ENCODE measurements around the gene GUCD1. TPM values are rescaled to one million over a fixed set of nuclear protein-coding genes. Genes with fewer than 3 reads are reported as not detected.
A peak's percentile ranks its signal among the peaks of the same experiment; 100 is the strongest.

GUCD1 gene
- total and polyA plus RNA-seq, 2 of the 13 experiments (the other 11 are each of a cell fraction or from before 2014, with no cell fraction given) = 128 to 245 TPM

DNA sequence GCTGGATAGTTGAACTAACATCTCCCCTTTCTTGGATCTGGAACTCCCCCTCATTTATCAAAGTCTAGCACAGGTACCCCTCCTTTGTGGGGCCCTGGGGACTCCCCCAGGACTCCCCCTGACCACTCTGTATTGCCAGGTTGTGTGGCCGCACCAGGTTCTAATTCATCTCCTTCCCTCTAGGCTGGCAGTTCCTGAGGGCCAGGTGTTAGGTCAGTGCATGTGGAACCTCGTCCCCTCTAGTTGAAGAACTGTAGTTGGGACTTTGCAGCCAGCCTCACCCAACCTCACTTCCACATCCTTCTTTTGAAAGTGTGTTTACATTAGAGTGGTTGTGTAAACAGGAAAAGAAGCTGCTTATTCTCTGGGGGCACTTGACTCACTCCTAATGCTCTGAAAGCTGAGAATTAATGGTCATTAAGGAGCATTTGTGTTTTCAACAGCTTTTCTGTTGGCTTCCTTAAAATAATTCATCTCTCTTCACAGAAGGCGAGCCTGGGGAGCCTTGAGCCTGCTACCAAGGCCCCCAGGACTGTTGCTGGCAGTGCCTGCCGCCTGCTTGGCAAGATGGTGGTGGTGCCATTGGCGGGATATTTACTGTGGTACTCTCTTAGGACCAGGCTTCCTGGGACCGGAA, 48.0 kb downstream of the GUCD1 start (continued):
- TF ChIP-seq, protein P1, sequence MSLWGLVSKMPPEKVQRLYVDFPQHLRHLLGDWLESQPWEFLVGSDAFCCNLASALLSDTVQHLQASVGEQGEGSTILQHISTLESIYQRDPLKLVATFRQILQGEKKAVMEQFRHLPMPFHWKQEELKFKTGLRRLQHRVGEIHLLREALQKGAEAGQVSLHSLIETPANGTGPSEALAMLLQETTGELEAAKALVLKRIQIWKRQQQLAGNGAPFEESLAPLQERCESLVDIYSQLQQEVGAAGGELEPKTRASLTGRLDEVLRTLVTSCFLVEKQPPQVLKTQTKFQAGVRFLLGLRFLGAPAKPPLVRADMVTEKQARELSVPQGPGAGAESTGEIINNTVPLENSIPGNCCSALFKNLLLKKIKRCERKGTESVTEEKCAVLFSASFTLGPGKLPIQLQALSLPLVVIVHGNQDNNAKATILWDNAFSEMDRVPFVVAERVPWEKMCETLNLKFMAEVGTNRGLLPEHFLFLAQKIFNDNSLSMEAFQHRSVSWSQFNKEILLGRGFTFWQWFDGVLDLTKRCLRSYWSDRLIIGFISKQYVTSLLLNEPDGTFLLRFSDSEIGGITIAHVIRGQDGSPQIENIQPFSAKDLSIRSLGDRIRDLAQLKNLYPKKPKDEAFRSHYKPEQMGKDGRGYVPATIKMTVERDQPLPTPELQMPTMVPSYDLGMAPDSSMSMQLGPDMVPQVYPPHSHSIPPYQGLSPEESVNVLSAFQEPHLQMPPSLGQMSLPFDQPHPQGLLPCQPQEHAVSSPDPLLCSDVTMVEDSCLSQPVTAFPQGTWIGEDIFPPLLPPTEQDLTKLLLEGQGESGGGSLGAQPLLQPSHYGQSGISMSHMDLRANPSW (CRISPR knock-in tag; IDR thresholded peaks at IDR 0.05; ENCODE audit: borderline replicate concordance) = no peak
- TF ChIP-seq ZNF354B (CRISPR knock-in tag; IDR thresholded peaks at IDR 0.05) (no peak), EEA1 (CRISPR knock-in tag; IDR thresholded peaks at IDR 0.05; ENCODE audit: borderline replicate concordance) (no peak), ZNF350 (CRISPR knock-in tag; IDR thresholded peaks at IDR 0.05; ENCODE audit: borderline replicate concordance, low read depth) (peak; percentile 13; the same call in 1 of the 2 replicates), ZNF570 (CRISPR knock-in tag; IDR thresholded peaks at IDR 0.05; ENCODE audit: borderline replicate concordance) (no peak), PCBP1 (IDR thresholded peaks at IDR 0.05; ENCODE audit: borderline replicate concordance, low read depth, low read length) (no peak), ZNF225 (CRISPR knock-in tag; IDR thresholded peaks at IDR 0.05) (no peak), NFE2L1 (CRISPR knock-in tag; IDR thresholded peaks at IDR 0.05; ENCODE audit: borderline replicate concordance) (no peak), MTA3 (CRISPR knock-in tag; IDR thresholded peaks at IDR 0.05) (no peak), FOXC1 (CRISPR knock-in tag; IDR thresholded peaks at IDR 0.05; ENCODE audit: borderline replicate concordance) (peak; percentile 69; the same call in 1 of the 2 replicates)
- TF ChIP-seq, protein P2, sequence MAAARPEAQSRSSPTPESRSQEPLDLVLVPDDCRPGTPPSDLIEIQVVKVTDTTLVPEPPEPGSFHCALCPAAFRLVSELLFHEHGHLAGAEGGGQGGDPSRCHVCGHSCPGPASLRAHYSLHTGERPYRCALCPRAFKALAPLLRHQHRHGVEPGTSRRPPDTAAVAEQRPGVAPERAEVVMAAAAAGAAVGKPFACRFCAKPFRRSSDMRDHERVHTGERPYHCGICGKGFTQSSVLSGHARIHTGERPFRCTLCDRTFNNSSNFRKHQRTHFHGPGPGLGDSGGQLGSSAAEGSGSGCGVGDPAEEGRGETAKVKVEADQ (CRISPR knock-in tag; IDR thresholded peaks at IDR 0.05; ENCODE audit: borderline replicate concordance) = no peak
- TF ChIP-seq, protein P3, sequence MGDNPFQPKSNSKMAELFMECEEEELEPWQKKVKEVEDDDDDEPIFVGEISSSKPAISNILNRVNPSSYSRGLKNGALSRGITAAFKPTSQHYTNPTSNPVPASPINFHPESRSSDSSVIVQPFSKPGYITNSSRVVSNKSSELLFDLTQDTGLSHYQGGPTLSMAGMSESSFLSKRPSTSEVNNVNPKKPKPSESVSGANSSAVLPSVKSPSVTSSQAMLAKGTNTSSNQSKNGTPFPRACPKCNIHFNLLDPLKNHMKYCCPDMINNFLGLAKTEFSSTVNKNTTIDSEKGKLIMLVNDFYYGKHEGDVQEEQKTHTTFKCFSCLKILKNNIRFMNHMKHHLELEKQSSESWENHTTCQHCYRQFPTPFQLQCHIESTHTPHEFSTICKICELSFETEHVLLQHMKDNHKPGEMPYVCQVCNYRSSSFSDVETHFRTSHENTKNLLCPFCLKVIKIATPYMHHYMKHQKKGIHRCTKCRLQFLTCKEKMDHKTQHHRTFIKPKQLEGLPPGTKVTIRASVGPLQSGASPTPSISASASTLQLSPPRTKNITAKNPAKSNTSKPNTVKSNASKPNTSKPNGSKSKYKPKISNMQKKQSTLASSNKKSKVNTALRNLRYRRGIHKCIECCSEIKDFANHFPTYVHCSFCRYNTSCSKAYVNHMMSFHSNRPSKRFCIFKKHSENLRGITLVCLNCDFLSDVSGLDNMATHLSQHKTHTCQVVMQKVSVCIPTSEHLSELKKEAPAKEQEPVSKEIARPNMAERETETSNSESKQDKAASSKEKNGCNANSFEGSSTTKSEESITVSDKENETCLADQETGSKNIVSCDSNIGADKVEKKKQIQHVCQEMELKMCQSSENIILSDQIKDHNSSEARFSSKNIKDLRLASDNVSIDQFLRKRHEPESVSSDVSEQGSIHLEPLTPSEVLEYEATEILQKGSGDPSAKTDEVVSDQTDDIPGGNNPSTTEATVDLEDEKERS (CRISPR knock-in tag; IDR thresholded peaks at IDR 0.05) = no peak
- TF ChIP-seq, protein P4, sequence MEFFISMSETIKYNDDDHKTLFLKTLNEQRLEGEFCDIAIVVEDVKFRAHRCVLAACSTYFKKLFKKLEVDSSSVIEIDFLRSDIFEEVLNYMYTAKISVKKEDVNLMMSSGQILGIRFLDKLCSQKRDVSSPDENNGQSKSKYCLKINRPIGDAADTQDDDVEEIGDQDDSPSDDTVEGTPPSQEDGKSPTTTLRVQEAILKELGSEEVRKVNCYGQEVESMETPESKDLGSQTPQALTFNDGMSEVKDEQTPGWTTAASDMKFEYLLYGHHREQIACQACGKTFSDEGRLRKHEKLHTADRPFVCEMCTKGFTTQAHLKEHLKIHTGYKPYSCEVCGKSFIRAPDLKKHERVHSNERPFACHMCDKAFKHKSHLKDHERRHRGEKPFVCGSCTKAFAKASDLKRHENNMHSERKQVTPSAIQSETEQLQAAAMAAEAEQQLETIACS (CRISPR knock-in tag; IDR thresholded peaks at IDR 0.05) = no peak
- TF ChIP-seq, protein P5, sequence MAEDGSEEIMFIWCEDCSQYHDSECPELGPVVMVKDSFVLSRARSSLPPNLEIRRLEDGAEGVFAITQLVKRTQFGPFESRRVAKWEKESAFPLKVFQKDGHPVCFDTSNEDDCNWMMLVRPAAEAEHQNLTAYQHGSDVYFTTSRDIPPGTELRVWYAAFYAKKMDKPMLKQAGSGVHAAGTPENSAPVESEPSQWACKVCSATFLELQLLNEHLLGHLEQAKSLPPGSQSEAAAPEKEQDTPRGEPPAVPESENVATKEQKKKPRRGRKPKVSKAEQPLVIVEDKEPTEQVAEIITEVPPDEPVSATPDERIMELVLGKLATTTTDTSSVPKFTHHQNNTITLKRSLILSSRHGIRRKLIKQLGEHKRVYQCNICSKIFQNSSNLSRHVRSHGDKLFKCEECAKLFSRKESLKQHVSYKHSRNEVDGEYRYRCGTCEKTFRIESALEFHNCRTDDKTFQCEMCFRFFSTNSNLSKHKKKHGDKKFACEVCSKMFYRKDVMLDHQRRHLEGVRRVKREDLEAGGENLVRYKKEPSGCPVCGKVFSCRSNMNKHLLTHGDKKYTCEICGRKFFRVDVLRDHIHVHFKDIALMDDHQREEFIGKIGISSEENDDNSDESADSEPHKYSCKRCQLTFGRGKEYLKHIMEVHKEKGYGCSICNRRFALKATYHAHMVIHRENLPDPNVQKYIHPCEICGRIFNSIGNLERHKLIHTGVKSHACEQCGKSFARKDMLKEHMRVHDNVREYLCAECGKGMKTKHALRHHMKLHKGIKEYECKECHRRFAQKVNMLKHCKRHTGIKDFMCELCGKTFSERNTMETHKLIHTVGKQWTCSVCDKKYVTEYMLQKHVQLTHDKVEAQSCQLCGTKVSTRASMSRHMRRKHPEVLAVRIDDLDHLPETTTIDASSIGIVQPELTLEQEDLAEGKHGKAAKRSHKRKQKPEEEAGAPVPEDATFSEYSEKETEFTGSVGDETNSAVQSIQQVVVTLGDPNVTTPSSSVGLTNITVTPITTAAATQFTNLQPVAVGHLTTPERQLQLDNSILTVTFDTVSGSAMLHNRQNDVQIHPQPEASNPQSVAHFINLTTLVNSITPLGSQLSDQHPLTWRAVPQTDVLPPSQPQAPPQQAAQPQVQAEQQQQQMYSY (CRISPR knock-in tag; IDR thresholded peaks at IDR 0.05) = no peak
- TF ChIP-seq, protein P6, sequence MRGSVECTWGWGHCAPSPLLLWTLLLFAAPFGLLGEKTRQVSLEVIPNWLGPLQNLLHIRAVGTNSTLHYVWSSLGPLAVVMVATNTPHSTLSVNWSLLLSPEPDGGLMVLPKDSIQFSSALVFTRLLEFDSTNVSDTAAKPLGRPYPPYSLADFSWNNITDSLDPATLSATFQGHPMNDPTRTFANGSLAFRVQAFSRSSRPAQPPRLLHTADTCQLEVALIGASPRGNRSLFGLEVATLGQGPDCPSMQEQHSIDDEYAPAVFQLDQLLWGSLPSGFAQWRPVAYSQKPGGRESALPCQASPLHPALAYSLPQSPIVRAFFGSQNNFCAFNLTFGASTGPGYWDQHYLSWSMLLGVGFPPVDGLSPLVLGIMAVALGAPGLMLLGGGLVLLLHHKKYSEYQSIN (CRISPR knock-in tag; IDR thresholded peaks at IDR 0.05; ENCODE audit: borderline replicate concordance) = no peak
